ENCODE measurements around the gene PRPF6. TPM values are rescaled to one million over a fixed set of nuclear protein-coding genes. Genes with fewer than 3 reads are reported as not detected.

PRPF6 gene
- total and polyA plus RNA-seq, 2 of the 13 experiments (the other 11 are each of a cell fraction or from before 2014, with no cell fraction given), result 63.7 to 101 TPM

DNA sequence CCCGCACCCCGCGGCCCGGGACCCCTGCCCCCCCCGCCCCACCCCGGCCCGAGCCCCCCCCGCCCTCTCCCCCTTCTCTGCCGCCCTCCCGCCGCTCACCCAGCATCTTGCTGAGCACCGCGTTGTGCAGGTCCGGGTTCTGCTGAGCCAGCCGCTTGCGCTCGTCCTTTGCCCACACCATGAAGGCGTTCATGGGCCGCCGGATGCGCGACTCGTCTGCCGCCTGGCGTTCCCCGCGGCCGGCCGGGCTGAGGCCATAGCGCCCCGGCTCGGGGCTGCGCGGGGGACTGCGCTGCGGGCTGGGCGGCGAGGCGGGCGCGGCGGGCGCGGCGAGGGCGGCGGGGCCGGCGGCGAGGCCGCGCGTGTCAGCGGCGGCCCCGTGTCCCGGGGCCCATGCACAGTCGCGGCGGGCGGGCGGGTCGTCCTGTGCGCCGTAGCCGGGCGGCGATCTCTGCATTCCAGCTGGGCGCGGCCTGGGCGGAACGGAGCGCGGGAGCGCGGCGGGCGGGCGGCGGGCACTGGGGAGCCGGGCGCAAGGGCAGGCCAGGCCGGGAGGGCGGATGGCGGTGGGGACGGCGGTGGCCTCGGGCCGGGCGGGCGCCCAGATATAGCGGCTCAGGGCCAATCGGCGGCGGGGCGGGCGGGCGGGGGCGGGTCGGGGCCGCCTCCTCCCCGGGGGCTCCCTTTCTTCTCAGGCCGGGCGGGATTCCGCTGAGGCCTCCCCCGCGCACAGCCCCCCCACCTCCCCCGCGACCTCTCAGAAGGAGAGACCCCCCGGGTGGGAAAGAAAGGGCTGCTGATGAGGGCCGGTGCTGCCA is 68.3 kb downstream of the PRPF6 start, which contains the start of gene SOX18:
TSS of gene SOX18 (minus strand) at position 580 of the 818 bp plus-strand sequence. CDS start at position 457, 123 bp downstream.
- H3K36me3 ChIP-seq (replicated peaks in 1 of 2; ENCODE audit: control insufficient read depth in 1 of 2, insufficient read depth in 2 of 2, low read length in 2 of 2), result no peaks in the 10 kb centered on the region
- no peak within 1 kb of the TSS for H2AFZ ChIP-seq (ENCODE audit: low read length)
- CTCF ChIA-PET (ENCODE audit: low intra/inter-chr PET ratio, low total read pairs), result no interaction called here
- BruUV-seq (replicated peaks), result TSS peak; percentile 71
- POLR2A ChIA-PET, result interaction anchor here (1.6 to 9.4 kb wide), 3 partner anchors 9 to 69 kb away, joined by 13 to 252 read pairs (median 15); partner anchors contain the start of genes C20orf204, PRPF6 and SAMD10
- DNase-seq (ENCODE audit: low spot score) (no peak), FAIRE-seq (no peak), ATAC-seq (peak; percentile 10)
- peak within 1 kb of the TSS; percentile 65 to 88 (median 77) for H3K4me3 ChIP-seq (replicated peaks in 1 of 3; ENCODE audit: insufficient read depth in 1 of 3, low read depth in 2 of 3, low read length in 3 of 3)
- in situ Hi-C loops (cut with HindIII; ENCODE audit: extremely low pct_ligation_motif_present, low pct_unique_long_range_greater_than_20kb) (no loop called here), intact Hi-C loops (cut with micrococcal nuclease; ENCODE audit: unreplicated experiment) (no loop called here)
- peak within 1 kb of the TSS; percentile 79 for H3K9ac ChIP-seq (ENCODE audit: insufficient read depth, low read depth, low read length)
- under 1% methylated on average over 38 of the region's 111 CpGs for WGBS (ENCODE audit: low lambda C conversion rate)
- no peaks in the 10 kb centered on the region for H4K20me1 ChIP-seq (ENCODE audit: insufficient read depth, low read length)
- H3K9me3 ChIP-seq (ENCODE audit: low read length), result no peaks in the 10 kb centered on the region
- H3K79me2 ChIP-seq (ENCODE audit: insufficient read depth, low read length), result peaks cover 4% of the 10 kb centered on the region
- peak within 1 kb of the TSS; percentile 68 for H3K27ac ChIP-seq (ENCODE audit: extremely low read length, insufficient read depth, low read length)
- H3K27me3 ChIP-seq (ENCODE audit: control insufficient read depth in 1 of 2, insufficient read depth in 2 of 2, low read length in 2 of 2), result no peaks in the 10 kb centered on the region; a peak in 1 of 5 replicates
- H3K4me1 ChIP-seq (ENCODE audit: insufficient read depth, low read length), result peaks cover 69% of the 10 kb centered on the region
- H3K4me2 ChIP-seq (ENCODE audit: low read depth, low read length), result peak within 1 kb of the TSS; percentile 98
- TF ChIP-seq, protein P1, sequence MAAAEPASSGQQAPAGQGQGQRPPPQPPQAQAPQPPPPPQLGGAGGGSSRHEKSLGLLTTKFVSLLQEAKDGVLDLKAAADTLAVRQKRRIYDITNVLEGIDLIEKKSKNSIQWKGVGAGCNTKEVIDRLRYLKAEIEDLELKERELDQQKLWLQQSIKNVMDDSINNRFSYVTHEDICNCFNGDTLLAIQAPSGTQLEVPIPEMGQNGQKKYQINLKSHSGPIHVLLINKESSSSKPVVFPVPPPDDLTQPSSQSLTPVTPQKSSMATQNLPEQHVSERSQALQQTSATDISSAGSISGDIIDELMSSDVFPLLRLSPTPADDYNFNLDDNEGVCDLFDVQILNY (CRISPR knock-in tag; conservative IDR thresholded peaks at IDR 0.05), result no peak; the same call in 1 of the 2 replicates
- TF ChIP-seq ZKSCAN8 (CRISPR knock-in tag; IDR thresholded peaks at IDR 0.05; ENCODE audit: borderline replicate concordance) (no peak), ZNF776 (CRISPR knock-in tag; IDR thresholded peaks at IDR 0.05) (0 out of 2 replicates have a peak, but pooled peaks have one; percentile 13), HOXA9 (CRISPR knock-in tag; IDR thresholded peaks at IDR 0.05; ENCODE audit: borderline replicate concordance) (no peak), SALL2 (CRISPR knock-in tag; IDR thresholded peaks at IDR 0.05) (no peak), ZNF274 (CRISPR knock-in tag; IDR thresholded peaks at IDR 0.05) (no peak), CBX1 (IDR thresholded peaks at IDR 0.05; ENCODE audit: low read depth) (peak; percentile 35), ZGPAT (CRISPR knock-in tag; IDR thresholded peaks at IDR 0.05) (no peak), ZKSCAN1 (IDR thresholded peaks at IDR 0.05; ENCODE audit: low read length) (no peak), DR1 (CRISPR knock-in tag; IDR thresholded peaks at IDR 0.05) (no peak; the same call in 1 of the 2 replicates), TGIF2 (CRISPR knock-in tag; IDR thresholded peaks at IDR 0.05) (no peak), NAIF1 (CRISPR knock-in tag; IDR thresholded peaks at IDR 0.05; ENCODE audit: borderline replicate concordance) (no peak), ZSCAN25 (CRISPR knock-in tag; IDR thresholded peaks at IDR 0.05) (0 out of 2 replicates have a peak, but pooled peaks have one; percentile 7), SKI (IDR thresholded peaks at IDR 0.05; ENCODE audit: partially characterized antibody) (peak; percentile 7), ASH2L (IDR thresholded peaks at IDR 0.05; ENCODE audit: insufficient read length, low read depth, low read length) (no peak)
- TF ChIP-seq, protein P2, sequence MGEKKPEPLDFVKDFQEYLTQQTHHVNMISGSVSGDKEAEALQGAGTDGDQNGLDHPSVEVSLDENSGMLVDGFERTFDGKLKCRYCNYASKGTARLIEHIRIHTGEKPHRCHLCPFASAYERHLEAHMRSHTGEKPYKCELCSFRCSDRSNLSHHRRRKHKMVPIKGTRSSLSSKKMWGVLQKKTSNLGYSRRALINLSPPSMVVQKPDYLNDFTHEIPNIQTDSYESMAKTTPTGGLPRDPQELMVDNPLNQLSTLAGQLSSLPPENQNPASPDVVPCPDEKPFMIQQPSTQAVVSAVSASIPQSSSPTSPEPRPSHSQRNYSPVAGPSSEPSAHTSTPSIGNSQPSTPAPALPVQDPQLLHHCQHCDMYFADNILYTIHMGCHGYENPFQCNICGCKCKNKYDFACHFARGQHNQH (CRISPR knock-in tag; IDR thresholded peaks at IDR 0.05), result no peak
- TF ChIP-seq, protein P3, sequence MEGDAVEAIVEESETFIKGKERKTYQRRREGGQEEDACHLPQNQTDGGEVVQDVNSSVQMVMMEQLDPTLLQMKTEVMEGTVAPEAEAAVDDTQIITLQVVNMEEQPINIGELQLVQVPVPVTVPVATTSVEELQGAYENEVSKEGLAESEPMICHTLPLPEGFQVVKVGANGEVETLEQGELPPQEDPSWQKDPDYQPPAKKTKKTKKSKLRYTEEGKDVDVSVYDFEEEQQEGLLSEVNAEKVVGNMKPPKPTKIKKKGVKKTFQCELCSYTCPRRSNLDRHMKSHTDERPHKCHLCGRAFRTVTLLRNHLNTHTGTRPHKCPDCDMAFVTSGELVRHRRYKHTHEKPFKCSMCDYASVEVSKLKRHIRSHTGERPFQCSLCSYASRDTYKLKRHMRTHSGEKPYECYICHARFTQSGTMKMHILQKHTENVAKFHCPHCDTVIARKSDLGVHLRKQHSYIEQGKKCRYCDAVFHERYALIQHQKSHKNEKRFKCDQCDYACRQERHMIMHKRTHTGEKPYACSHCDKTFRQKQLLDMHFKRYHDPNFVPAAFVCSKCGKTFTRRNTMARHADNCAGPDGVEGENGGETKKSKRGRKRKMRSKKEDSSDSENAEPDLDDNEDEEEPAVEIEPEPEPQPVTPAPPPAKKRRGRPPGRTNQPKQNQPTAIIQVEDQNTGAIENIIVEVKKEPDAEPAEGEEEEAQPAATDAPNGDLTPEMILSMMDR (CRISPR knock-in tag; IDR thresholded peaks at IDR 0.05), result peak; percentile 60
- TF ChIP-seq, protein P4, sequence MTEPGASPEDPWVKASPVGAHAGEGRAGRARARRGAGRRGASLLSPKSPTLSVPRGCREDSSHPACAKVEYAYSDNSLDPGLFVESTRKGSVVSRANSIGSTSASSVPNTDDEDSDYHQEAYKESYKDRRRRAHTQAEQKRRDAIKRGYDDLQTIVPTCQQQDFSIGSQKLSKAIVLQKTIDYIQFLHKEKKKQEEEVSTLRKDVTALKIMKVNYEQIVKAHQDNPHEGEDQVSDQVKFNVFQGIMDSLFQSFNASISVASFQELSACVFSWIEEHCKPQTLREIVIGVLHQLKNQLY (CRISPR knock-in tag; IDR thresholded peaks at IDR 0.05), result no peak

Data from HepG2 (cell line).